Measurements from ENCODE around the gene SLC38A3.

The SLC38A3 gene

GRCh38 chr3:50192689-50193141 is 12.4 kb upstream of the SLC38A3 start:
- no peak for DNase-seq (ENCODE audit: low read depth)

GRCh38 chr3:50193286-50193685 is 11.8 kb upstream of the SLC38A3 start:
- DNase-seq (ENCODE audit: low read depth), result no peak

GRCh38 chr3:50193746-50194127 is 11.3 kb upstream of the SLC38A3 start:
- DNase-seq (ENCODE audit: low read depth), result no peak

- no peak for DNase-seq (ENCODE audit: low read depth)
Measured at GRCh38 chr3:50194128-50194902, 10.8 kb upstream of the SLC38A3 start.

- DNase-seq (ENCODE audit: low read depth), result no peak
Measured at GRCh38 chr3:50194903-50195500, 10.1 kb upstream of the SLC38A3 start.

- DNase-seq (ENCODE audit: low read depth), result no peak
Measured at GRCh38 chr3:50195501-50196252, 9.4 kb upstream of the SLC38A3 start.

- no peak for DNase-seq (ENCODE audit: low read depth)
Measured at GRCh38 chr3:50196253-50196801, 8.7 kb upstream of the SLC38A3 start.

GRCh38 chr3:50201573-50202315 is 3.3 kb upstream of the SLC38A3 start:
- DNase-seq (ENCODE audit: low read depth), result no peak

- no peak for DNase-seq (ENCODE audit: low read depth)
Measured at GRCh38 chr3:50202353-50203112, 2.5 kb upstream of the SLC38A3 start.

- DNase-seq (ENCODE audit: low read depth), result no peak
Measured at GRCh38 chr3:50203113-50203808, 1.8 kb upstream of the SLC38A3 start.

GRCh38 chr3:50203809-50204803 is 965 bp upstream of the SLC38A3 start:
- DNase-seq (ENCODE audit: low read depth), result no peak

GRCh38 chr3:50205413-50206276 is 574 bp downstream of the SLC38A3 start:
- no peak for DNase-seq (ENCODE audit: low read depth)

- DNase-seq (ENCODE audit: low read depth), result no peak
Measured at GRCh38 chr3:50207359-50208042, 2.4 kb downstream of the SLC38A3 start.

- no peak for DNase-seq (ENCODE audit: low read depth)
Measured at GRCh38 chr3:50208677-50209344, 3.7 kb downstream of the SLC38A3 start.

- DNase-seq (ENCODE audit: low read depth), result no peak
Measured at GRCh38 chr3:50210176-50210509, 5.1 kb downstream of the SLC38A3 start.

GRCh38 chr3:50210510-50211367 is 5.7 kb downstream of the SLC38A3 start:
- no peak for DNase-seq (ENCODE audit: low read depth)
